Mammary epithelial cell (primary cell): ENCODE results near the gene ACKR3.

Experiments used
- EZH2 ChIP-seq: IDR thresholded peaks from 2 replicates; pipeline ENCODE4 v1.6.1; 2012; ENCODE audit warnings: low read length, inconsistent platforms, borderline replicate concordance
- TF ChIP-seq, protein P1 (sequence below), 2 donors: IDR thresholded peaks in 1 of 2; conservative IDR thresholded peaks in 1 of 2; 2 replicates each; pipeline ENCODE4 v1.5.1; 2011 to 2012; ENCODE audit warnings: inconsistent platforms in 2 of 2, low read length in 2 of 2, mild to moderate bottlenecking in 2 of 2, control low read depth in 1 of 2, low read depth in 1 of 2; ENCODE audit not compliant: insufficient read depth in 1 of 2; ENCODE audit errors: extremely low read depth in 1 of 2

DNA sequence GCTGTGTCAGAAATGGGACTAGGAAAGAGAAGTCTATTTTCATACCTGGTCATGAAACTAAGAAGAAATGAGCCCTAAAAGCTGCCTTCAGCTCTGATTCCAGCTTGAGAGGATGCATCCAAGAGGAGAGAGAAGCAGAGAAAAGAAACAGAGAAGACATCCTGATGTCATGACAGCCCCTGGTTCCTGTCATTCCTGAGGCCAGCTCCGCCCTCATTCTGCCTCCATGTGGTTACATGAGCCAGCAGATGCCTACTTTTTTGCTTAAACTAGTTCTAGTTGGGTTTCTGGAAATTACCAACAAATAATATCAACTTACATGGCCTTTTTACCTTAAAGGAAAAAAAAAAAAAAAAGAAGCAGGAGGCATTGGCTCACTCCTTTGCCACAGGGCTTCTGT lies 14.1 kb upstream of the ACKR3 start:
- TF ChIP-seq, protein P1, sequence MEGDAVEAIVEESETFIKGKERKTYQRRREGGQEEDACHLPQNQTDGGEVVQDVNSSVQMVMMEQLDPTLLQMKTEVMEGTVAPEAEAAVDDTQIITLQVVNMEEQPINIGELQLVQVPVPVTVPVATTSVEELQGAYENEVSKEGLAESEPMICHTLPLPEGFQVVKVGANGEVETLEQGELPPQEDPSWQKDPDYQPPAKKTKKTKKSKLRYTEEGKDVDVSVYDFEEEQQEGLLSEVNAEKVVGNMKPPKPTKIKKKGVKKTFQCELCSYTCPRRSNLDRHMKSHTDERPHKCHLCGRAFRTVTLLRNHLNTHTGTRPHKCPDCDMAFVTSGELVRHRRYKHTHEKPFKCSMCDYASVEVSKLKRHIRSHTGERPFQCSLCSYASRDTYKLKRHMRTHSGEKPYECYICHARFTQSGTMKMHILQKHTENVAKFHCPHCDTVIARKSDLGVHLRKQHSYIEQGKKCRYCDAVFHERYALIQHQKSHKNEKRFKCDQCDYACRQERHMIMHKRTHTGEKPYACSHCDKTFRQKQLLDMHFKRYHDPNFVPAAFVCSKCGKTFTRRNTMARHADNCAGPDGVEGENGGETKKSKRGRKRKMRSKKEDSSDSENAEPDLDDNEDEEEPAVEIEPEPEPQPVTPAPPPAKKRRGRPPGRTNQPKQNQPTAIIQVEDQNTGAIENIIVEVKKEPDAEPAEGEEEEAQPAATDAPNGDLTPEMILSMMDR (conservative IDR thresholded peaks at IDR 0.05 in 1 of 2, IDR thresholded peaks at IDR 0.05 in 1 of 2; ENCODE audit: extremely low read depth in 1 of 2, insufficient read depth in 1 of 2, low read depth in 1 of 2, low read length in 2 of 2), result no peak
- no peak for TF ChIP-seq EZH2
